Measurements from ENCODE around the gene MFN2.
A peak's percentile ranks its signal among the peaks of the same experiment; 100 is the strongest.
"Not testable (repeated sequence)": the region's sequence is repeated elsewhere in the genome, so short reads cannot be mapped to it uniquely, and the experiment has no call there.

The MFN2 gene

GRCh38 chr1:12026586-12026985 is 46.3 kb downstream of the MFN2 start:
- DNase-seq (ENCODE audit: low read depth): no peak

- DNase-seq (ENCODE audit: low read depth): no peak
These were observed 48.0 kb downstream of the MFN2 start for GRCh38 chr1:12028248-12028647.

- DNase-seq (ENCODE audit: low read depth): no peak
These were observed 48.8 kb downstream of the MFN2 start for GRCh38 chr1:12028957-12029511.

- no peak for DNase-seq (ENCODE audit: low read depth)
These were observed 49.6 kb downstream of the MFN2 start for GRCh38 chr1:12029720-12030339.

GRCh38 chr1:12031039-12031980 is 51.1 kb downstream of the MFN2 start:
- no peak for DNase-seq (ENCODE audit: low read depth)

GRCh38 chr1:12032161-12032621 is 51.9 kb downstream of the MFN2 start:
- DNase-seq (ENCODE audit: low read depth): no peak

GRCh38 chr1:12033441-12033840 is 53.2 kb downstream of the MFN2 start:
- DNase-seq (ENCODE audit: low read depth): not testable (repeated sequence)

- no peak for DNase-seq (ENCODE audit: low read depth)
These were observed 54.1 kb downstream of the MFN2 start for GRCh38 chr1:12034381-12034801.

- no peak for DNase-seq (ENCODE audit: low read depth)
These were observed 55.1 kb downstream of the MFN2 start for GRCh38 chr1:12035312-12035711.

GRCh38 chr1:12037486-12038355 is 57.5 kb downstream of the MFN2 start:
- no peak for DNase-seq (ENCODE audit: low read depth)

- DNase-seq (ENCODE audit: low read depth): no peak
These were observed 58.3 kb downstream of the MFN2 start for GRCh38 chr1:12038356-12039163.

- DNase-seq (ENCODE audit: low read depth): no peak
These were observed 58.9 kb downstream of the MFN2 start for GRCh38 chr1:12039164-12039525.

- DNase-seq (ENCODE audit: low read depth): not testable (repeated sequence)
These were observed 59.7 kb downstream of the MFN2 start for GRCh38 chr1:12039824-12040456.

- DNase-seq (ENCODE audit: low read depth): peak; percentile 76
These were observed 60.3 kb downstream of the MFN2 start for GRCh38 chr1:12040457-12041051.

GRCh38 chr1:12044187-12044877 is 64.1 kb downstream of the MFN2 start:
- not testable (repeated sequence) for DNase-seq (ENCODE audit: low read depth)

GRCh38 chr1:12046749-12047119 is 66.5 kb downstream of the MFN2 start:
- no peak for DNase-seq (ENCODE audit: low read depth)

GRCh38 chr1:12047120-12047876 is 67.1 kb downstream of the MFN2 start:
- DNase-seq (ENCODE audit: low read depth): peak; percentile 19

- no peak for DNase-seq (ENCODE audit: low read depth)
These were observed 68.1 kb downstream of the MFN2 start for GRCh38 chr1:12048372-12048771.

GRCh38 chr1:12049616-12050015 is 69.4 kb downstream of the MFN2 start:
- no peak for DNase-seq (ENCODE audit: low read depth)

Data from non-pigmented ciliary epithelial cell (primary cell).